ENCODE measurements around the gene DGLUCY.

DGLUCY gene

GRCh38 chr14:91158091-91158790, 44.4 kb downstream of the DGLUCY start:
- TF ChIP-seq, protein P1, sequence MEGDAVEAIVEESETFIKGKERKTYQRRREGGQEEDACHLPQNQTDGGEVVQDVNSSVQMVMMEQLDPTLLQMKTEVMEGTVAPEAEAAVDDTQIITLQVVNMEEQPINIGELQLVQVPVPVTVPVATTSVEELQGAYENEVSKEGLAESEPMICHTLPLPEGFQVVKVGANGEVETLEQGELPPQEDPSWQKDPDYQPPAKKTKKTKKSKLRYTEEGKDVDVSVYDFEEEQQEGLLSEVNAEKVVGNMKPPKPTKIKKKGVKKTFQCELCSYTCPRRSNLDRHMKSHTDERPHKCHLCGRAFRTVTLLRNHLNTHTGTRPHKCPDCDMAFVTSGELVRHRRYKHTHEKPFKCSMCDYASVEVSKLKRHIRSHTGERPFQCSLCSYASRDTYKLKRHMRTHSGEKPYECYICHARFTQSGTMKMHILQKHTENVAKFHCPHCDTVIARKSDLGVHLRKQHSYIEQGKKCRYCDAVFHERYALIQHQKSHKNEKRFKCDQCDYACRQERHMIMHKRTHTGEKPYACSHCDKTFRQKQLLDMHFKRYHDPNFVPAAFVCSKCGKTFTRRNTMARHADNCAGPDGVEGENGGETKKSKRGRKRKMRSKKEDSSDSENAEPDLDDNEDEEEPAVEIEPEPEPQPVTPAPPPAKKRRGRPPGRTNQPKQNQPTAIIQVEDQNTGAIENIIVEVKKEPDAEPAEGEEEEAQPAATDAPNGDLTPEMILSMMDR (IDR thresholded peaks at IDR 0.05; ENCODE audit: low read depth, low read length): no peak

DNA sequence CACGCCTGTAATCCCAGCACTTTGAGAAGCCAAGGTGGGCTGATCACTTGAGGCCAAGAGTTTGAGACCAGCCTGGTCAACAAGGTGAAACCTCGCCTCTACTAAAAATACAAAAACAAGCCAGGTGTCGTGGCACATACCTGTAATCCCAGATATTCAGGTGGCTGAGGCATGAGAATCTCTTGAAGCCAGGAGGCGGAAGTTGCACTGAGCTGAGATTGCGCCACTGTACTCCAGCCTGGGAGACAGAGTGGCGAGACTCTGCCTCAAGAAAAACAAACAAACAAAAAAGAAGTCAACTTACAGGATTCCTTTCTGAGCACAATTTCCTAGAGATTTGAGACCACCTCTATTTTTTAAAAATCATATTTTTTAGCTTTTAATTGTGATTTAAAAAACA, 45.3 kb downstream of the DGLUCY start:
- no peak for DNase-seq (ENCODE audit: extremely low read depth, low read depth)
- TF ChIP-seq, protein P1 (IDR thresholded peaks at IDR 0.05; ENCODE audit: low read depth, low read length): no peak

More at GRCh38 chr14:91158091-91158790, 44.4 kb downstream of the DGLUCY start:
- DNase-seq (ENCODE audit: extremely low read depth, low read depth): no peak

- DNase-seq (ENCODE audit: extremely low read depth, low read depth): no peak
Measured at GRCh38 chr14:91159906-91160305, 46.0 kb downstream of the DGLUCY start.

DNA sequence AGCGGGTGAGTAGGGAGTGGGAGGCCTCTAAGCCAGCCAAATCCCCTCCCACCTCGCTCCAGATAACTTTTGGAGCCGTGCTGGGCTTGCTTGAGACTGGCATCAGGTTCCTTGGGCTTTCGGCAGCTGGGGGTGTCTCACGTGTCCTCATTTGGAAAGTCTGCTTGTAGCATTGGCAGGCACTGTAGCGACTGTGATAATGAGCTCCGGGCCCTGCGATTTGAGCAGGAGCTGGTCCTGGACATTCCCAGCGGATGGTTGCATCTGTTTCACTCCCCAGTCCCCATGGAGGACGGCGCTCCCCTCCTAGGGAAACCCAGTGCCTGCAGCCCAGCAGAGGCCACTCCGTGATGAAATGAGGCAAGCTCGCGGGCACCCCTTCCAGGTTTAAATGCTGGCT, 49.4 kb downstream of the DGLUCY start:
- TF ChIP-seq, protein P1 (IDR thresholded peaks at IDR 0.05; ENCODE audit: low read depth, low read length): no peak
- no peak for DNase-seq (ENCODE audit: extremely low read depth, low read depth)

More at GRCh38 chr14:91159906-91160305, 46.0 kb downstream of the DGLUCY start:
- TF ChIP-seq, protein P1 (IDR thresholded peaks at IDR 0.05; ENCODE audit: low read depth, low read length): no peak

DNA sequence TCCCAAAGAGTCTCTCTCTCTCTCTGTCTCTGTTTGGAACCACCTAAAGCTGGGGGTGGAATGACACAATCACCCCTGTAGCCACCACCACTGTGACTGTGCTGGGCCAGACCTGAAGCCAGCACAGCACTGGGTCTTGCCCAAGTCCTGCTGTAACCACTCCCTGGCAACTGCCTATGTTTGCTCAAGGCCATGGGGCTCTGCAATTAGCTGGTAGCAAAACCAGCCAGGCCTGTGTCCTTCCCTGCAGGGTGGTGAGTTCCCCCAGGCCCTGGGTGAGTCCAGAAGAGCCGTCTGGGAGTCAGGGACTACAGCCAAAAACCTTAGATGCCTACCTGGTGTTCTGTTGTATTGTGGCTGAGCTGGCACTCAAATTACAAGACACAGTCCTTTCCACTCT, 50.8 kb downstream of the DGLUCY start:
- no peak for DNase-seq (ENCODE audit: extremely low read depth, low read depth)

DNA sequence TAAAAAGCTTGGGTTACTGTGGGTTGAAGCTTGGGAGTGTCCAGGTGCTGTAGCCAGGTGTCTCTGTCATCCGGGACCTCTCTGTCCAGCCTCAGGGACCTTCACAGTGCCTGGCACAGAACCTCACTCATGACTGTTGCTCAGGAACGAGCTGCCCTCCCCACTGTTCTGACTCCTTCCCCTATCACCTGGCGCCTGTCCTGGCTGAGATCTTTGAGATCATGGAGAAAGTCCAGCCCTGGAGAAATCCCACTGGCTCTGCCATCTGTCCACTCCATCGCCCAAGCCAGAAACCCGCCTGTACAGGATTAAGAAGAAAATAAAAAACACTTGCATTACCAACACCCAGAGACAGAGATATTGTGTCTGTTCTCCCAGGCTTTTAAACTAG, 53.5 kb downstream of the DGLUCY start:
- TF ChIP-seq, protein P1 (IDR thresholded peaks at IDR 0.05; ENCODE audit: low read depth, low read length): no peak
- DNase-seq (ENCODE audit: extremely low read depth, low read depth): no peak

More for the DNA sequence above, 50.8 kb downstream of the DGLUCY start:
- TF ChIP-seq, protein P1 (IDR thresholded peaks at IDR 0.05; ENCODE audit: low read depth, low read length): no peak

- DNase-seq (ENCODE audit: extremely low read depth, low read depth): no peak
- TF ChIP-seq, protein P1 (IDR thresholded peaks at IDR 0.05; ENCODE audit: low read depth, low read length): no peak
Measured at GRCh38 chr14:91169951-91170350, 56.1 kb downstream of the DGLUCY start.

Data from AG09319 (cell line).